Measurements from ENCODE around the gene NUDT14.

Gene NUDT14

GRCh38 chr14:105143451-105144025 is 37.6 kb downstream of the NUDT14 start:
- POLR2A ChIA-PET: no interaction called here
- DNase-seq (ENCODE audit: low read depth, low spot score): no peak
- CTCF ChIA-PET: no interaction called here
- no peak for TF ChIP-seq CTCF (IDR thresholded peaks at IDR 0.05; ENCODE audit: insufficient read depth, low read length, missing control alignments)
- H3K4me3 ChIP-seq (ENCODE audit: low read depth, low read length): no peak overlapping the region

- ChIA-PET CTCF (no interaction called here), POLR2A (no interaction called here)
- no peak for TF ChIP-seq CTCF (IDR thresholded peaks at IDR 0.05; ENCODE audit: insufficient read depth, low read length, missing control alignments)
- H3K4me3 ChIP-seq (ENCODE audit: low read depth, low read length): no peak overlapping the region
- no peak for DNase-seq (ENCODE audit: low read depth, low spot score)
These were observed 38.3 kb downstream of the NUDT14 start for GRCh38 chr14:105142651-105143450.

GRCh38 chr14:105141486-105142281 is 39.4 kb downstream of the NUDT14 start:
- ChIA-PET POLR2A (no interaction called here), CTCF (interaction anchor here (1.0 kb wide), 1 partner anchor 10 kb away, joined by 3 read pairs; no protein-coding TSS in a partner anchor)
- no peak for TF ChIP-seq CTCF (IDR thresholded peaks at IDR 0.05; ENCODE audit: insufficient read depth, low read length, missing control alignments)
- H3K4me3 ChIP-seq (ENCODE audit: low read depth, low read length): no peak overlapping the region
- no peak for DNase-seq (ENCODE audit: low read depth, low spot score)

- TF ChIP-seq CTCF (IDR thresholded peaks at IDR 0.05; ENCODE audit: insufficient read depth, low read length, missing control alignments): no peak
- CTCF ChIA-PET: interaction anchor here (1.0 kb wide), 1 partner anchor 10 kb away, joined by 3 read pairs; no protein-coding TSS in a partner anchor
- POLR2A ChIA-PET: no interaction called here
- no peak for DNase-seq (ENCODE audit: low read depth, low spot score)
- H3K4me3 ChIP-seq (ENCODE audit: low read depth, low read length): no peak overlapping the region
These were observed 40.1 kb downstream of the NUDT14 start for GRCh38 chr14:105141026-105141425.

GRCh38 chr14:105140581-105140980 is 40.5 kb downstream of the NUDT14 start:
- CTCF ChIA-PET: interaction anchor here (1.0 kb wide), 1 partner anchor 9 kb away, joined by 3 read pairs; no protein-coding TSS in a partner anchor
- H3K4me3 ChIP-seq (ENCODE audit: low read depth, low read length): no peak overlapping the region
- POLR2A ChIA-PET: no interaction called here
- TF ChIP-seq CTCF (IDR thresholded peaks at IDR 0.05; ENCODE audit: insufficient read depth, low read length, missing control alignments): no peak
- DNase-seq (ENCODE audit: low read depth, low spot score): no peak

GRCh38 chr14:105139831-105140239 is 41.3 kb downstream of the NUDT14 start:
- no peak for TF ChIP-seq CTCF (IDR thresholded peaks at IDR 0.05; ENCODE audit: insufficient read depth, low read length, missing control alignments)
- POLR2A ChIA-PET: no interaction called here
- CTCF ChIA-PET: no interaction called here
- H3K4me3 ChIP-seq (ENCODE audit: low read depth, low read length): no peak overlapping the region
- DNase-seq (ENCODE audit: low read depth, low spot score): no peak
